ENCODE data around the gene PPIL3. TPM values are rescaled to one million over a fixed set of nuclear protein-coding genes. Genes with fewer than 3 reads are reported as not detected.
A peak's percentile ranks its signal among the peaks of the same experiment; 100 is the strongest.

PPIL3 gene
- 41.1 TPM for total RNA-seq (ENCODE audit: unreplicated experiment)
- long read RNA-seq, partial matches to known transcripts, result 0 of 13 reads
- long read RNA-seq, other reads (novel, unspliced or antisense), result 6 of 13 reads

DNA sequence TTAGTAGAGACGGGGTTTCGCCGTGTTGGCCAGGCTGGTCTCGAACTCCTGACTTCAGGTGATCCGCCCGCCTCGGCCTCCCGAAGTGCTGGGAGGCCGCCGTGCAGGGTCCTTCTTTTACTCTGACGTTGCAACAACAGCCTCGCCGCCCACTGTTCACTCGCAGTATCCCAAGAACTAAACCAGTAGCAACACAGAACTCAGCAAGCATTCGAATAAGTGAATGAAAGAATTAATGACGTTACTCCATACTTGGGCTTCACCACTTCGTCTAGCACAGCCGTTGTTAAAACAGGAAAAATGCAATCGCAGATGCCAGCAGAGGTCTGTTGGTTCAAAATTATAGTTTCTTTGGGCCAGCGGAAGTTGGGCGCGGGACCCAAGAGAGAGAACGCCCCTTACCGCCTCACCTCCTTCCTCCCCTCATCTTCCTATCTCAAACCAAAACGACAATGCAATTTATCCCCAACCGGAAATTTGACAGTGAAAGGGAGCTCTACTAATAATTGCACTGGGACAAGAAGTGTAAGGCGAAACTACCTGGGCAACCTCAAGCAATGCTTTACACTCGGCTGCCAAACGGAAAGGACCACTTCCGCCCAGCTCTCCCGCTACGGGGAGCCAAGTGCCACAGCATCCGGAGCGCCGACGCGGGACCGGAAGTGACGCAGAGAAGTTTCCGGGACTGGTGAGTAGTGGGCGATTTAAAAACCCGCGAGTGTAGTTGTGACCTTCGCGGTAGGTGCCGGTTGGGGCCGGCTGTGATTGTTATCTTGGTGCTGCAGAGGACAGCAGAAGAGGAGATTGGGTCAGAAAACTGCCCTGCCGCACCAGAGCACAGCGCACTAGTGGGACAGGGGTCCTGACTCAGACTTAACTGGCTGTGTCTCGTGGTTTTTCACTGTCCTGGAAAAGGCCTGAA is at the start of gene PPIL3, which contains the start of gene NIF3L1:
TSS of gene PPIL3 (minus strand) at position 374 of the 922 bp plus-strand sequence. CDS start 1,462 bp downstream, outside the sequence.
TSS of gene NIF3L1 (plus strand) at position 668 of the 922 bp plus-strand sequence. CDS start 2,573 bp downstream, outside the sequence.
- Mint-ChIP-seq H3K9me3 (ENCODE audit: unreplicated experiment) (no peaks in the 10 kb centered on the region), H3K4me1 (ENCODE audit: unreplicated experiment) (peaks cover 33% of the 10 kb centered on the region), H3K27me3 (ENCODE audit: unreplicated experiment) (peaks cover 16% of the 10 kb centered on the region), H3K4me3 (ENCODE audit: unreplicated experiment) (peak within 1 kb of the TSS; percentile 95), H3K27ac (ENCODE audit: unreplicated experiment) (peak within 1 kb of the TSS; percentile 99), H3K36me3 (ENCODE audit: low read depth, unreplicated experiment) (peaks cover 6% of the 10 kb centered on the region)
- DNase-seq (ENCODE audit: low spot score), result peak; percentile 97
- TF ChIP-seq, protein P1, sequence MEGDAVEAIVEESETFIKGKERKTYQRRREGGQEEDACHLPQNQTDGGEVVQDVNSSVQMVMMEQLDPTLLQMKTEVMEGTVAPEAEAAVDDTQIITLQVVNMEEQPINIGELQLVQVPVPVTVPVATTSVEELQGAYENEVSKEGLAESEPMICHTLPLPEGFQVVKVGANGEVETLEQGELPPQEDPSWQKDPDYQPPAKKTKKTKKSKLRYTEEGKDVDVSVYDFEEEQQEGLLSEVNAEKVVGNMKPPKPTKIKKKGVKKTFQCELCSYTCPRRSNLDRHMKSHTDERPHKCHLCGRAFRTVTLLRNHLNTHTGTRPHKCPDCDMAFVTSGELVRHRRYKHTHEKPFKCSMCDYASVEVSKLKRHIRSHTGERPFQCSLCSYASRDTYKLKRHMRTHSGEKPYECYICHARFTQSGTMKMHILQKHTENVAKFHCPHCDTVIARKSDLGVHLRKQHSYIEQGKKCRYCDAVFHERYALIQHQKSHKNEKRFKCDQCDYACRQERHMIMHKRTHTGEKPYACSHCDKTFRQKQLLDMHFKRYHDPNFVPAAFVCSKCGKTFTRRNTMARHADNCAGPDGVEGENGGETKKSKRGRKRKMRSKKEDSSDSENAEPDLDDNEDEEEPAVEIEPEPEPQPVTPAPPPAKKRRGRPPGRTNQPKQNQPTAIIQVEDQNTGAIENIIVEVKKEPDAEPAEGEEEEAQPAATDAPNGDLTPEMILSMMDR (IDR thresholded peaks at IDR 0.05; ENCODE audit: unreplicated experiment), result no peak

DNA sequence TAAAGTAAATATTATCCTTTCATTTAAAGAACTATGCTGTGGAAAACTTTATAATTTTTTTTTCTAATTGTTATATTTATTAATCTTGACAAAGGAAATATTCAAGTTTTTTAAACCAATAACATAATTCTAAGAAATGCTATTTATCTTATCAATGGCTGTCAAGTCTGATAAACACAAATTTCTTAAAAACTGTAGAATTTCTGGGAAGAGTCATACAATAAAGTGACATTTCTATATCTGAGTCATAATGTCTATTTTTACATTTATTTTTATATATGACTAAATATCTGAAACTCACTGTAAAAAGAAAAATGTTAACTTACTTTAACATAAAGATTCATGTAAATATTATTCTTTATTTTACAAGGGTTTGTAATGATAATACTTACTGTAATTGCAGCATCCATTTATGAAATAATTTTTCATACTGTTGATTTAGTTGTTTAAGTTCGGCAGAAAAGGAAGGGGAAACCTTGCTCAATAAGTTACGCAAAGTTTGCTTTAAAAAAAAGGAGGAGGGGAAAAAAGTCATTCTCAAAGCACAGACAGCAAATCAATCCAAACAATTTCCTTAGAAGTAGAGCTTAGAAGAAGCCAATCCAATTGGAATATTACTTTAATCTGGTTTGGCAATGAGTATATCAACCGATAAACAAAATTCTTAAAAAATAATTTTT is 42.2 kb upstream of the PPIL3 start:
- Mint-ChIP-seq H3K27ac (ENCODE audit: unreplicated experiment) (no peak overlapping the region), H3K27me3 (ENCODE audit: unreplicated experiment) (peaks cover 2% of the 10 kb centered on the region), H3K36me3 (ENCODE audit: low read depth, unreplicated experiment) (peaks cover 23% of the 10 kb centered on the region), H3K9me3 (ENCODE audit: unreplicated experiment) (no peaks in the 10 kb centered on the region), H3K4me1 (ENCODE audit: unreplicated experiment) (no peaks in the 10 kb centered on the region), H3K4me3 (ENCODE audit: unreplicated experiment) (no peak overlapping the region)
- TF ChIP-seq, protein P1 (IDR thresholded peaks at IDR 0.05; ENCODE audit: unreplicated experiment), result no peak
- DNase-seq (ENCODE audit: low spot score), result no peak

DNA sequence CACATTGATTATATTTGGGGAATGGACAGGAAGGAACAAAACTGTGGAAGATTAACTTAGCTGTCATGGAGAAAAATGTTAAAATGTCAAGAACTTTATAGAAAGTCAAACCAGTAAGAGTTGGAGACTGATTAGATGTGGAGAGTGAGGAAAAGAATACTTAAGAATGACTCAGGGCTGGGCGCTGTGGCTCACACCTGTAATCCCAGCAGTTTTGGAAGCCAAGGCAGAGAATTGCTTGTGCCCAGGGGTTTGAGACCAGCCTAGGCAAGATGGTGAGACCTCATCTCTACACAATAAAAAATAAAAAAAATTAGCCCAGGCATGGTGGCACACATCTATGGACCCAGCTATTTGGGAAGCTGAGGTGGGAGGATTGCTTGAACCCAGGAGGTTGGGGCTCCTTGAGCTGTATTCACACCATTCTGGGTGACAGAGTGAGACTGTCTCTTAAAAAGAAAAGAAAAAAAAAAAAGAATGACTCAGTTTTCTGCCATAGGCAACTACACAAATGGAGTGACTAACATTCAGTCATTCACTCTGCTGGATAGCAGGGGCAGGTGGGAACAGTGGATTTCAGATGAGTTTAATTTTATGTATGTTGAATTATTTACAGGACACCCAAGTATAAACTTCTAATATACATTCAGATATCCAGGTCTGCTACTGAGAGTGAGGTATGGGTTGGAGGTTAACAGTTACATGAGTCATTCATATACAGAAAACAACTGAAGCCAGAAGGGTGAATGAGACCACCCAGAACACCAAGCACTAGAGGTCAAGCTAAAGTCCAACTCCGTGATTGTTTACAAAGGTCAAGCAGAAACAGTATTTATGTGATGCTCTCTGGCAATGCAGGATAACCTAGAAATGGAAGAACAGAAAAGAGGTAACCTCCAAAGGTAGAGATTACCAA is 40.7 kb upstream of the PPIL3 start:
- Mint-ChIP-seq H3K4me3 (ENCODE audit: unreplicated experiment) (peak overlapping the region; percentile 5), H3K36me3 (ENCODE audit: low read depth, unreplicated experiment) (peaks cover 22% of the 10 kb centered on the region), H3K4me1 (ENCODE audit: unreplicated experiment) (no peaks in the 10 kb centered on the region), H3K9me3 (ENCODE audit: unreplicated experiment) (no peaks in the 10 kb centered on the region), H3K27ac (ENCODE audit: unreplicated experiment) (no peak overlapping the region), H3K27me3 (ENCODE audit: unreplicated experiment) (peaks cover 2% of the 10 kb centered on the region)
- TF ChIP-seq, protein P1 (IDR thresholded peaks at IDR 0.05; ENCODE audit: unreplicated experiment), result no peak
- DNase-seq (ENCODE audit: low spot score), result no peak

DNA sequence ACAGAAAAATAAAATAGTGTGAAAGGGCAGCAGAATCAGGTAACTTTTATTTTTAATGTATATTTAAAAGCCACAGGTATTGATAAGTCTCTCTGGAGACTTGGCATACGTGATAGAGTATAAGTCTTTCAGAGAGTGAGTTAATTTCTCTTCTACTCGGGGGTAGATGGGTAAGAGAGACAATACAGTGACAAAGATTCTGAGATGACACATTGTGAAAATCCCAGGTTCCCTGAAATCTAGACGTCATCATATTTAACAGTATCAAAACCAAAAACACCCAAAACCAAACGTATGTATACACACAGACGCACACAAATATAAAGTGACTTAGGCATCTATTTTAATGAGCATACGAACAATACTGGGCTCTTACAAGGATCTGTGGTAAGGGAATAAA is 33.6 kb upstream of the PPIL3 start:
- peaks cover 11% of the 10 kb centered on the region for H3K36me3 Mint-ChIP-seq (ENCODE audit: low read depth, unreplicated experiment)
- no peaks in the 10 kb centered on the region for H3K9me3 Mint-ChIP-seq (ENCODE audit: unreplicated experiment)

More for the DNA sequence above, 33.6 kb upstream of the PPIL3 start:
- Mint-ChIP-seq H3K4me1 (ENCODE audit: unreplicated experiment) (no peaks in the 10 kb centered on the region), H3K27ac (ENCODE audit: unreplicated experiment) (no peak overlapping the region), H3K4me3 (ENCODE audit: unreplicated experiment) (no peak overlapping the region), H3K27me3 (ENCODE audit: unreplicated experiment) (no peaks in the 10 kb centered on the region)
- DNase-seq (ENCODE audit: low spot score), result no peak
- TF ChIP-seq, protein P1 (IDR thresholded peaks at IDR 0.05; ENCODE audit: unreplicated experiment), result no peak

Data from endothelial cell (in vitro differentiated cells).